GM21367 (cell line): ENCODE data around the gene FAR2.

Source experiments
- ATAC-seq: cut with Tn5 transposase; IDR thresholded peaks from one replicate; pipeline ENCODE4 v1.9.1; 2021; ENCODE audit not compliant: unreplicated experiment

The FAR2 gene

GRCh38 chr12:29201746-29202145, 52.7 kb downstream of the FAR2 start:
- no peak for ATAC-seq

- no peak for ATAC-seq
These were observed 55.4 kb downstream of the FAR2 start for GRCh38 chr12:29204521-29204920.

GRCh38 chr12:29207120-29207519, 58.0 kb downstream of the FAR2 start:
- no peak for ATAC-seq

GRCh38 chr12:29208060-29208459, 59.0 kb downstream of the FAR2 start:
- no peak for ATAC-seq

- ATAC-seq: no peak
These were observed 60.0 kb downstream of the FAR2 start for GRCh38 chr12:29208936-29209701.

- no peak for ATAC-seq
These were observed 62.6 kb downstream of the FAR2 start for GRCh38 chr12:29211696-29212095.

- ATAC-seq: no peak
These were observed 63.8 kb downstream of the FAR2 start for GRCh38 chr12:29212682-29213403.

GRCh38 chr12:29216266-29216665, 67.2 kb downstream of the FAR2 start:
- no peak for ATAC-seq

GRCh38 chr12:29216797-29217575, 67.9 kb downstream of the FAR2 start:
- ATAC-seq: no peak

GRCh38 chr12:29220632-29221336, 71.7 kb downstream of the FAR2 start:
- ATAC-seq: no peak

GRCh38 chr12:29222200-29222599, 73.1 kb downstream of the FAR2 start:
- no peak for ATAC-seq

- no peak for ATAC-seq
These were observed 74.3 kb downstream of the FAR2 start for GRCh38 chr12:29223426-29223825.

- no peak for ATAC-seq
These were observed 75.0 kb downstream of the FAR2 start for GRCh38 chr12:29223956-29224543.

GRCh38 chr12:29224572-29224971, 75.5 kb downstream of the FAR2 start:
- no peak for ATAC-seq

- ATAC-seq: no peak
These were observed 76.8 kb downstream of the FAR2 start for GRCh38 chr12:29225834-29226233.

GRCh38 chr12:29226616-29227015, 77.5 kb downstream of the FAR2 start:
- no peak for ATAC-seq

GRCh38 chr12:29228474-29229157, 79.5 kb downstream of the FAR2 start:
- ATAC-seq: no peak

GRCh38 chr12:29229158-29229505, 80.1 kb downstream of the FAR2 start:
- ATAC-seq: no peak

GRCh38 chr12:29229937-29230336, 80.9 kb downstream of the FAR2 start:
- ATAC-seq: no peak
